Measurements from ENCODE around the gene GPC6.

The GPC6 gene

DNA sequence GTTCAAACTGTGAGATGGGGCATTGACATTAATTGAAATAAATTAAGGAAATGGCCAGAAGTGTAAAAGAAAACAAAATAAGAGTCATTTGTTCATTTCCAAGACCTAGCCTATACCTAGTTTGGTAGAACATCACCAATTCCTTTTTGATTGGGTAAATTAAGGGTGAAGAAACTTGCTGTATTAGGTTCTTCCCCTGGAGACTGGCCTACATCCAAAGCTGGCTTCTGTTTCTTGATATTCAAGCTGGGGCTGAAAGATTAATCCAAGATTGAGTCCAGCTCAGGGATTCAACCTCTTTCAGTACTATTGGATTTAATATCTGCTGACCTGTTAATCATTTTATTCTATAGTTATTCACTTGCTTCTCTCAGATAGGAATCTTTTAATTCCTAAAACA, 183.2 kb downstream of the GPC6 start:
- no peaks in the 10 kb centered on the region for H3K27me3 ChIP-seq (ENCODE audit: low read depth)
- H3K36me3 ChIP-seq (replicated peaks): no peaks in the 10 kb centered on the region
- 0 out of 2 replicates have a peak, but pooled peaks cover under 1% of the 10 kb centered on the region for H3K4me1 ChIP-seq
- H3K4me3 ChIP-seq: no peak overlapping the region
- no peak for DNase-seq (ENCODE audit: low spot score in 2 of 2)
- H3K9me3 ChIP-seq: no peaks in the 10 kb centered on the region
- in situ Hi-C loops (cut with MboI; ENCODE audit: low sequenced_read_pairs): no loop called here

DNA sequence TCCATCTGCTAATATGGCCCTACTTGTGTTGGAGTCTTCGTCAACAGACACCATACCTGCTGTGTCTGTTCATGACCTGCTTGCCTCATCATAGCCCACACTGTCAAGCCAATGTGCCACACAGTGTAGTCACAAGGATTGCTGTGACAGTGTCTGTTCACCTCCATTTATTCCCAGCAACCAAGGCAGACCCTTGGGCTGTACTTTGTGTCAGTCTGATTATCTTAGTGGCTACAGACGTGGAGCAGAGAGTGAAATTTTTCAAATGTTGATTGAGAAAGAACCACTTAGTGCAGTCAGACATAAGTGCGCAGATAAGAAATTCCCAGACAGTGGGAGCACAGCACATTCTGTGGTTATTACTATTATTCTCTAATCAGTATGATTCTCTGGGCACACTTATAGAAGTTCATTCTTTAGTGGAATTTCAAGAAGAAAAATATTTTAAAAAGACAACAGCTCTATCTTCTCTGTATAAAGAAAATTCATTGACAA, 184.6 kb downstream of the GPC6 start:
- Histone ChIP-seq H3K4me3 (no peak overlapping the region), H3K36me3 (replicated peaks) (no peaks in the 10 kb centered on the region), H3K27me3 (ENCODE audit: low read depth) (no peaks in the 10 kb centered on the region), H3K9me3 (no peaks in the 10 kb centered on the region), H3K4me1 (0 out of 2 replicates have a peak, but pooled peaks cover 2% of the 10 kb centered on the region)
- in situ Hi-C loops (cut with MboI; ENCODE audit: low sequenced_read_pairs): no loop called here
- no peak for DNase-seq (ENCODE audit: low spot score in 2 of 2)

DNA sequence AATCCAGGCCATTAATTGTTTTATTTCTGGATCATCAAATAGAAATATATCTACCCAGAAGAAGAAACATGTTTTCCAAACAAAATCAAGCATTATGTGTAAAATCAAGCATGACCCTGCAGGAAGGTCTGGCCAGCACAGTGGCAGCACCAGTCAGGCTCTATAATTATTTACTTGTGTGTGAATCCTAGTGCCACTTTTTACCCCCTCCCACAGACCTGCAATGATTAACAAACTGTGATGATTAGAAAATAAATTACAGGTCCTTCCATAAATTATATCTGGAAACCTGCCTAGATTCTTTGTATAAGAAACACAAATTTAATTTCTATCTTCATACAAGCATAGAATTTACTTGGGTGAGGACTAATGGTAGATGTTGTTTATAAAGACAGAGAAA, 186.1 kb downstream of the GPC6 start:
- 0 out of 2 replicates have a peak, but pooled peaks cover 2% of the 10 kb centered on the region for H3K4me1 ChIP-seq
- H3K36me3 ChIP-seq (replicated peaks): no peaks in the 10 kb centered on the region
- DNase-seq (ENCODE audit: low spot score in 2 of 2): no peak
- in situ Hi-C loops (cut with MboI; ENCODE audit: low sequenced_read_pairs): no loop called here
- H3K27me3 ChIP-seq (ENCODE audit: low read depth): no peaks in the 10 kb centered on the region
- H3K4me3 ChIP-seq: no peak overlapping the region
- H3K9me3 ChIP-seq: no peaks in the 10 kb centered on the region

- Histone ChIP-seq H3K4me1 (0 out of 2 replicates have a peak, but pooled peaks cover 2% of the 10 kb centered on the region), H3K27me3 (ENCODE audit: low read depth) (no peaks in the 10 kb centered on the region), H3K9me3 (no peaks in the 10 kb centered on the region), H3K4me3 (no peak overlapping the region), H3K36me3 (replicated peaks) (no peaks in the 10 kb centered on the region)
- in situ Hi-C loops (cut with MboI; ENCODE audit: low sequenced_read_pairs): no loop called here
- DNase-seq (ENCODE audit: low spot score in 2 of 2): no peak
Measured at GRCh38 chr13:93413972-93414717, 187.5 kb downstream of the GPC6 start.

- H3K4me1 ChIP-seq: 0 out of 2 replicates have a peak, but pooled peaks cover 2% of the 10 kb centered on the region
- no peak for DNase-seq (ENCODE audit: low spot score in 2 of 2)
- H3K9me3 ChIP-seq: no peaks in the 10 kb centered on the region
- no peaks in the 10 kb centered on the region for H3K27me3 ChIP-seq (ENCODE audit: low read depth)
- H3K36me3 ChIP-seq (replicated peaks): no peaks in the 10 kb centered on the region
- in situ Hi-C loops (cut with MboI; ENCODE audit: low sequenced_read_pairs): no loop called here
- H3K4me3 ChIP-seq: no peak overlapping the region
Measured at GRCh38 chr13:93416736-93417355, 190.2 kb downstream of the GPC6 start.

- Histone ChIP-seq H3K9me3 (no peaks in the 10 kb centered on the region), H3K4me1 (0 out of 2 replicates have a peak, but pooled peaks cover 2% of the 10 kb centered on the region), H3K4me3 (no peak overlapping the region), H3K36me3 (replicated peaks) (no peaks in the 10 kb centered on the region), H3K27me3 (ENCODE audit: low read depth) (no peaks in the 10 kb centered on the region)
- no peak for DNase-seq (ENCODE audit: low spot score in 2 of 2)
- in situ Hi-C loops (cut with MboI; ENCODE audit: low sequenced_read_pairs): no loop called here
Measured at GRCh38 chr13:93418398-93418797, 191.8 kb downstream of the GPC6 start.

- Histone ChIP-seq H3K4me3 (no peak overlapping the region), H3K4me1 (no peaks in the 10 kb centered on the region), H3K27me3 (ENCODE audit: low read depth) (no peaks in the 10 kb centered on the region), H3K36me3 (replicated peaks) (no peaks in the 10 kb centered on the region), H3K9me3 (no peaks in the 10 kb centered on the region)
- in situ Hi-C loops (cut with MboI; ENCODE audit: low sequenced_read_pairs): no loop called here
- no peak for DNase-seq (ENCODE audit: low spot score in 2 of 2)
Measured at GRCh38 chr13:93420206-93420605, 193.6 kb downstream of the GPC6 start.

- Histone ChIP-seq H3K9me3 (no peaks in the 10 kb centered on the region), H3K27me3 (ENCODE audit: low read depth) (no peaks in the 10 kb centered on the region), H3K4me3 (no peak overlapping the region), H3K36me3 (replicated peaks) (no peaks in the 10 kb centered on the region), H3K4me1 (no peaks in the 10 kb centered on the region)
- no peak for DNase-seq (ENCODE audit: low spot score in 2 of 2)
- in situ Hi-C loops (cut with MboI; ENCODE audit: low sequenced_read_pairs): no loop called here
Measured at GRCh38 chr13:93420887-93421286, 194.3 kb downstream of the GPC6 start.

GRCh38 chr13:93422980-93423543, 196.5 kb downstream of the GPC6 start:
- Histone ChIP-seq H3K9me3 (no peaks in the 10 kb centered on the region), H3K4me3 (no peak overlapping the region), H3K4me1 (no peaks in the 10 kb centered on the region), H3K27me3 (ENCODE audit: low read depth) (no peaks in the 10 kb centered on the region), H3K36me3 (replicated peaks) (no peaks in the 10 kb centered on the region)
- in situ Hi-C loops (cut with MboI; ENCODE audit: low sequenced_read_pairs): no loop called here
- no peak for DNase-seq (ENCODE audit: low spot score in 2 of 2)

DNA sequence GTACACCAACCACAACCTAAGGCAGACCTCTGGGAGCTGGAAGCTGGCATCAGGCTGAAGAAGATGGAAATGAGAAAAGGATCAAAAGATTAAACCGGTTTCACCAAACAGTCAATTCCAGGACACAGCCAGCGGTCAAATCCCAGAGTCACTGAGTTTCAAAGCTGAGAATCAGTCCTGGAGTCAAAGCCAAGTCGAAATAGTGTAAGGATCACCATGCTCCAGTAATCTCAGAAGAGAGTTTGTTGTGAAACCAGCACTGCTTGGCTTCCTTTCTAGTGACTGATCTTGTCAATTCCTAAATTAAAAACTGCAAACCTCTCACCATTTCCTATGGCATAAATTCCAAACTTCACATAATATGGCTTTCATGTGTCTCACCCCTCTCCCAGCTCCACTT, 198.8 kb downstream of the GPC6 start:
- DNase-seq (ENCODE audit: low spot score in 2 of 2): no peak
- in situ Hi-C loops (cut with MboI; ENCODE audit: low sequenced_read_pairs): no loop called here
- H3K9me3 ChIP-seq: no peaks in the 10 kb centered on the region
- no peak overlapping the region for H3K4me3 ChIP-seq
- no peaks in the 10 kb centered on the region for H3K36me3 ChIP-seq (replicated peaks)
- H3K27me3 ChIP-seq (ENCODE audit: low read depth): no peaks in the 10 kb centered on the region
- no peaks in the 10 kb centered on the region for H3K4me1 ChIP-seq

- in situ Hi-C loops (cut with MboI; ENCODE audit: low sequenced_read_pairs): no loop called here
- H3K36me3 ChIP-seq (replicated peaks): no peaks in the 10 kb centered on the region
- no peaks in the 10 kb centered on the region for H3K4me1 ChIP-seq
- no peak for DNase-seq (ENCODE audit: low spot score in 2 of 2)
- H3K4me3 ChIP-seq: no peak overlapping the region
- no peaks in the 10 kb centered on the region for H3K9me3 ChIP-seq
- H3K27me3 ChIP-seq (ENCODE audit: low read depth): no peaks in the 10 kb centered on the region
Measured at GRCh38 chr13:93430381-93430780, 203.8 kb downstream of the GPC6 start.

DNA sequence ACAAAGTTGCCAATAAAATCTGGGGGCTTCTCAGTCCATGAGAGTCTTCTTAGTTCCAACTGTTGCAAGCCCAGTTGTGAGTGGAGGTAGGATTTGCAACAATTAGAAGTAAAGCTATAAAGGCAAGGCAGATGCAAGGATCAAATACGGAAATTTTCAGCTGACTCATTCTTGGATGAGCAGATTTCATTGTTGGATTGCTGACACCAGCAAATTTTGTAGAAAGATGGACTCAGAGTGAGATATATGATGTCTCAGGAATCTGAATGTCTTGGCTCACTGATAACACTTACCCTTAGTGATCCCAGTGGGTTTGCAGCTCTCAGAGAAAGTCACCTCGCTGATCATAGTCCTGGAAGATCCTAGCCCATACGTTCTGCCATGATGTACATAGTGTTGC, 209.0 kb downstream of the GPC6 start:
- Histone ChIP-seq H3K4me3 (no peak overlapping the region), H3K36me3 (replicated peaks) (no peaks in the 10 kb centered on the region), H3K4me1 (no peaks in the 10 kb centered on the region), H3K9me3 (no peaks in the 10 kb centered on the region), H3K27me3 (ENCODE audit: low read depth) (no peaks in the 10 kb centered on the region)
- in situ Hi-C loops (cut with MboI; ENCODE audit: low sequenced_read_pairs): no loop called here
- no peak for DNase-seq (ENCODE audit: low spot score in 2 of 2)

DNA sequence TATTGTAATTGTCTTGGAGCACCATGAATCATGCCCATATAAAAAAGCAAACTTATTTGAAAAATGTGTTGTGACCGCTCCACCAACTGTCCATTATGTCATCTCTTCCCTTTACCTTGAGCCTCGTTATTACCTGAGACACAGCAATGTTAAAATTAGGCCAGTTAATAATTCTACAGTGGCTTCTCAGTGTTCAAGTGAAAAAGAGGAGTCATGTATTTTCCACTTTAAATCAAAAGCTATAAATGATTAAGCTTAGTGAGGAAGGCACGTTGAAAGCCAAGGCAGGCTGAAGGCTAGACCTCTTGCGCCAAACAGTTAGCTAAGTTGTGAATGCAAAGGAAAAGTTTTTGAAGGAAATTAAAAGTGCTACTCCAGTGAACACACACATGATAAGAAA, 210.5 kb downstream of the GPC6 start:
- Histone ChIP-seq H3K36me3 (replicated peaks) (no peaks in the 10 kb centered on the region), H3K27me3 (ENCODE audit: low read depth) (no peaks in the 10 kb centered on the region), H3K4me1 (no peaks in the 10 kb centered on the region), H3K4me3 (no peak overlapping the region), H3K9me3 (no peaks in the 10 kb centered on the region)
- no peak for DNase-seq (ENCODE audit: low spot score in 2 of 2)
- in situ Hi-C loops (cut with MboI; ENCODE audit: low sequenced_read_pairs): no loop called here

DNA sequence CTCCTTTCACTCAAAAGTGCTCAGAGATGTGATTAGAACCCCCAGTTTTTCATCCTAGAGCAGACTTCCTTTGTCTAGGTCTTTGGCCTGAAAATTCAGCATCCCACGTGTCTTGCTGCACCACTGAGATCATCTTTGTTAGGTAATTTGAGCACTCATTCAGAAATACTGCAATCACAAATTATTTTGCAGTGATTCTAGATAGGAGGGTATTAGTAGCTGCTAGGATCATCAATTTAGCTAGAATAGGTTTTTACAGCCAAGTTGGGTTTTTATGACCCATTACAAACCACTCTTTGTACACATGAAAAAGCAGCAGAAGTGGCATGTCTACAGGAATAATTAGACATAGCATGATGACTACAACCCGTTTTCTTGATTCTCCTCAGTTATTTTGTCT, 219.6 kb downstream of the GPC6 start:
- H3K27me3 ChIP-seq (ENCODE audit: low read depth): no peaks in the 10 kb centered on the region
- H3K9me3 ChIP-seq: no peaks in the 10 kb centered on the region
- DNase-seq (ENCODE audit: low spot score in 2 of 2): no peak
- no peak overlapping the region for H3K4me3 ChIP-seq
- in situ Hi-C loops (cut with MboI; ENCODE audit: low sequenced_read_pairs): no loop called here
- H3K4me1 ChIP-seq: peaks cover 8% of the 10 kb centered on the region; the same call in 1 of the 2 replicates
- H3K36me3 ChIP-seq (replicated peaks): no peaks in the 10 kb centered on the region

Data from HAP-1 (cell line).